AG04450 (cell line): ENCODE data around the gene LTO1. TPM values are rescaled to one million over a fixed set of nuclear protein-coding genes. Genes with fewer than 3 reads are reported as not detected.

Experiments
- CTCF ChIA-PET: fragments of 300-600, 350-600 bp; formaldehyde crosslinking; extraction: SDS; loops from one replicate; lab custom pipeline; 2022; ENCODE audit warnings: antibody characterized with exemption, inconsistent platforms; lab: Charles Lee
- POLR2A ChIA-PET: fragments of 350-600 bp; formaldehyde crosslinking; extraction: SDS; loops from one replicate; lab custom pipeline; 2021; ENCODE audit warnings: antibody characterized with exemption, inconsistent platforms; lab: Yijun Ruan, JAX
- DNase-seq: peaks from one replicate; pipeline ENCODE4 v3.0.0-alpha.2; 2011; ENCODE audit warnings: low read depth, low spot score
- H3K27ac ChIP-seq: one replicate; pipeline ENCODE4 v1.5.1; 2012; ENCODE audit warnings: low read depth, low read length, control low read depth
- H3K27me3 ChIP-seq: one replicate; pipeline ENCODE4 v1.6.0; 2012; ENCODE audit warnings: low read length; ENCODE audit not compliant: control insufficient read depth, insufficient read depth
- H3K4me3 ChIP-seq: 2 replicates; pipeline ENCODE4 v1.5.1; 2011; ENCODE audit warnings: mild to moderate bottlenecking, low read depth, low read length, control low read depth
- H3K9me3 ChIP-seq: 2 replicates; pipeline ENCODE4 v1.5.1; 2012; ENCODE audit warnings: low read length; ENCODE audit not compliant: control insufficient read depth, insufficient read depth
- polyA plus RNA-seq: library from polyadenylated mRNA; depleted of rRNA; stranded (reverse); fragments of >200 nt; gene quantifications from 2 replicates; pipeline ENCODE4 v1.2.3, GENCODE V29; 2011
- TF ChIP-seq, protein P1 (sequence below): IDR thresholded peaks from 2 replicates; pipeline ENCODE4 v1.5.1; 2011; ENCODE audit warnings: low read depth, low read length, control low read depth, inconsistent platforms

LTO1 gene
- polyA plus RNA-seq, 1 experiment, result 18.3 TPM

DNA sequence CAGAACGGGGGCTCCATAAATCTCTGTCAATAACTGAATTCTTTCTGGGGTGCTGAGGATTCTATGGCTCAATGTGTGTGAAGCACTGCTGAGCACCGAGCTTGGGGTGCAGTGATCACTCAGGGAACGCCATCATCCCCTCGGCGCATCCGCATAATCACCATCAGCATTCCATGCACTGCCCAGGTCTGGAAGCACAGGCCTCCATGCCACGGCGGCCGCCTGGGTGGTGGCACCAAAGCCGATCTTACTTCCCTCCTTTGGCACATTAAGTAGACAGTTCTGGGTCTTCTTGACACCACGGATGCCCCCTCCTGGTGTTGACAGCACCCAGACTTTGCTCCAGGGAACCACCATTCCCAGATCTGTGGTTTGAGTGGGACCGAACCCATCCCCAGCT, 15.6 kb downstream of the LTO1 start:
- H3K27me3 ChIP-seq, result no peaks in the 10 kb centered on the region
- no peaks in the 10 kb centered on the region; the same call in 1 of the 2 replicates for H3K9me3 ChIP-seq
- DNase-seq, result no peak
- H3K4me3 ChIP-seq, result no peak overlapping the region
- CTCF ChIA-PET, result interaction anchor here (1.7 to 3.3 kb wide), 2 partner anchors 16 to 558 kb away, joined by 5 to 17 read pairs; no protein-coding TSS in a partner anchor
- TF ChIP-seq, protein P1, sequence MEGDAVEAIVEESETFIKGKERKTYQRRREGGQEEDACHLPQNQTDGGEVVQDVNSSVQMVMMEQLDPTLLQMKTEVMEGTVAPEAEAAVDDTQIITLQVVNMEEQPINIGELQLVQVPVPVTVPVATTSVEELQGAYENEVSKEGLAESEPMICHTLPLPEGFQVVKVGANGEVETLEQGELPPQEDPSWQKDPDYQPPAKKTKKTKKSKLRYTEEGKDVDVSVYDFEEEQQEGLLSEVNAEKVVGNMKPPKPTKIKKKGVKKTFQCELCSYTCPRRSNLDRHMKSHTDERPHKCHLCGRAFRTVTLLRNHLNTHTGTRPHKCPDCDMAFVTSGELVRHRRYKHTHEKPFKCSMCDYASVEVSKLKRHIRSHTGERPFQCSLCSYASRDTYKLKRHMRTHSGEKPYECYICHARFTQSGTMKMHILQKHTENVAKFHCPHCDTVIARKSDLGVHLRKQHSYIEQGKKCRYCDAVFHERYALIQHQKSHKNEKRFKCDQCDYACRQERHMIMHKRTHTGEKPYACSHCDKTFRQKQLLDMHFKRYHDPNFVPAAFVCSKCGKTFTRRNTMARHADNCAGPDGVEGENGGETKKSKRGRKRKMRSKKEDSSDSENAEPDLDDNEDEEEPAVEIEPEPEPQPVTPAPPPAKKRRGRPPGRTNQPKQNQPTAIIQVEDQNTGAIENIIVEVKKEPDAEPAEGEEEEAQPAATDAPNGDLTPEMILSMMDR, result no peak
- POLR2A ChIA-PET, result no interaction called here
- no peak overlapping the region for H3K27ac ChIP-seq

DNA sequence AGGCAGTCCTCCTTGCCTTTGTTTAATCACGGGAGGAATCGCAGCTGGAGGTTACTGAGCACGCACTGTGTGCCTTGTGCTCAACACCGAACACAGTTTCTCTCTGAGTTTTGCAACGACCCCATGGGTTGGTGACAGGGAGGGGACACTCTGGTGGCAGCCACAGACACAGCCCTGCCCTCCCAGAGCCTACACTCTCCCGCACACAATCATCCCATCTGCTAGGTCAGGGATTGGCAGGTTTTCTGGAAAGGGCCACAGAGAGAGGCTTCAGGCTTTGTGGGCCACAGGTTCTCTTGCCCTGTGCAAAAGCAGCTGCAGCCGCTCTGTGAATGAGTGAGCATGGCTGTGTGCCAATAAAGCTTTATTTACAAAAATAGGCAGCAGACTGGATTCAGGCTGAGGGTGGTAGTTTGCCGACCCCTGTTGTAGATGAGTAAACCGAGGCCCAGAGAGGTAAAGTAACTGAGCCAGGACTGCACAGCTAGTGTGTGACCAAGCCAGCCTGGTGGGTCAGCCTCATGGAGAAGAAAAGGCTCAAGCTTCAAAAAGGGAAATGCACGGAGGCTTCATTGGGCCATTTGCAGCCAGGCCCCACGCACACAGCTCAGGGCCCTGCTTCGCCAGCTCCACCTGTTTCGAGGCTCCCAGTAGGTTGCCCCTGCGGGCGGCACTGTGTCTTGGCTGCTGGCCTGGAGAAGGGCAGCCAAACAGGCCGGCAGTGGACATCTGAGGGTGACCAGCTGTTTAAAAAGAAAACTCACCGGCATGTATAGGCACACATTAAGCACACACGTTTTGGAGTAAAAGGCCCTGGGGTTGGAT, 16.3 kb downstream of the LTO1 start:
- TF ChIP-seq, protein P1, result no peak
- H3K4me3 ChIP-seq, result no peak overlapping the region
- ChIA-PET POLR2A (interaction anchor here (1.0 kb wide), 1 partner anchor 10 kb away, joined by 4 read pairs; no protein-coding TSS in a partner anchor), CTCF (interaction anchor here (1.0 to 3.3 kb wide), 4 partner anchors 11 to 557 kb away, joined by 3 to 17 read pairs (median 6); no protein-coding TSS in a partner anchor)
- H3K27me3 ChIP-seq, result no peaks in the 10 kb centered on the region
- H3K27ac ChIP-seq, result no peak overlapping the region
- peaks cover 3% of the 10 kb centered on the region; the same call in 1 of the 2 replicates for H3K9me3 ChIP-seq
- DNase-seq, result no peak

DNA sequence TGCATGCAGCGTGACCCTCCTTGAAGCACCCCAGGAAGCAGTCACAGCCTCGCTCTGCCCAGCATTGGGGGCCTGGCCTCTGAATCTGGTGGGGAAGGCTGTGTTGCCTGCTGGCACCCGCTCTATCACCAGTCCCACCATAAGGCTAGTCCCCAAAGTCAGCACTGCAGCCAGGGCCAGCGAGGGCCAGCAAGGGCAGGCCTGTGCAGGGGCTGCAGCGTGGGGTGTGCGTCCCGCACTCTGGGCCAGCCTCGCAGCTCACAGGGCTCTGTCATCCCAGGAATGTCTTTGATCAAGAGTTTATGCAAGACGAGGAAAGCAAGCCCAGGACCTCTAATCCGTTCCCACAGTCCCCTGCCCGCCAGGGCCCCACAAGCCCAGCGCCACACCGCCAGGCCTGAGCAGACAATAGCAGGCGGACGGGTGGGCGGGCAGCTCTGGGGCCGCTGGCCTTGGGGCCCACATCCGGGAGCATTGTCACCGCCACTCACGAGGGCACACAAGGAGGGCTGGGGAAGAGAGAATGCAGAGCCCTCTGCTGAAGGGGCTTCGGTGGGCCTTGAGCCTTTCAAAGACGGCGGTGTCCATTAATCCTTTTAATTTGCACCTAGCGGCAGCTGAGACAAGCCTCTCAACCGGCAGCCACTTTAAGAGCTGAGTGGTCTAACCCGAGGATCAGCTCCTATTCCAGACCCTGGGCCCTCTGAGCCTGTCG, 17.1 kb downstream of the LTO1 start:
- no peak for DNase-seq
- ChIA-PET POLR2A (interaction anchor here (1.0 kb wide), 1 partner anchor 10 kb away, joined by 4 read pairs; no protein-coding TSS in a partner anchor), CTCF (interaction anchor here (1.0 to 3.3 kb wide), 3 partner anchors 12 to 556 kb away, joined by 3 to 17 read pairs (median 8); no protein-coding TSS in a partner anchor)
- Histone ChIP-seq H3K27me3 (no peaks in the 10 kb centered on the region), H3K4me3 (no peak overlapping the region), H3K27ac (no peak overlapping the region), H3K9me3 (peaks cover 3% of the 10 kb centered on the region; the same call in 1 of the 2 replicates)
- TF ChIP-seq, protein P1, result no peak

DNA sequence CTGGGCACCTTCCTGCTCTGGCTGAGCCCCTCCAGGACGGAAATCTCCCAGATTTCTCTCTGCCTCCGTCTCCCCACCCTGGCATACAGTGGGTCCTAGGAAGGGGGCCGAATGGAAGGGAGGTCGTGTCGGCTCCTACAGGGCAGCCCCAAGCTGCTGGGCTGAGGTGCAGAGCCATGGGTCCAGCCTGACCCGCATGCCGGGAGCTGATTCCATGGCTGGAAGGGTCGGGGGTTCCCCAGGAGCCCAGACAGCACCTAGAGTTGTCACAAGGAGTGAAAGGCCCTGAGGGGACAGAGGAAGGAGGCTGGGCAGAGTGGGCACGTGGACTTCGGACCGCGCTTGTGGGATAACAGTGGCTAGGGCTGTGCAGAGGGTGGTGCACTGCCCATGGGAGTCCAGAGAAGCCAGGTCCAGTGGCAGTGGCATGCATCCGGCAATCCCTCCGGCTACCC, 17.7 kb downstream of the LTO1 start:
- Histone ChIP-seq H3K9me3 (peaks cover 3% of the 10 kb centered on the region; the same call in 1 of the 2 replicates), H3K4me3 (no peak overlapping the region), H3K27ac (no peak overlapping the region), H3K27me3 (no peaks in the 10 kb centered on the region)
- ChIA-PET POLR2A (no interaction called here), CTCF (interaction anchor here (3.3 kb wide), 1 partner anchor 556 kb away, joined by 17 read pairs; no protein-coding TSS in a partner anchor)
- TF ChIP-seq, protein P1, result no peak
- no peak for DNase-seq
